HepG2 (cell line): Measurements from ENCODE around the gene KIF22. TPM values are rescaled to one million over a fixed set of nuclear protein-coding genes. Genes with fewer than 3 reads are reported as not detected.

Experiments
- BRD4 ChIP-seq: sonication (generic); formaldehyde crosslinking; IDR thresholded peaks from 2 replicates; pipeline ENCODE4 v1.4.0; 2020; ENCODE audit warnings: missing genetic modification reagents
- CREB1 ChIP-seq, 2 experiments: fragments of 450-650 bp in 1 of 2; IDR thresholded peaks; 2 replicates each; pipeline ENCODE4 v1.6.1; 2016 to 2017; ENCODE audit warnings: control low read depth in 1 of 2, mild to moderate bottlenecking in 1 of 2, missing compliant biosample characterization in 1 of 2, missing genetic modification characterization in 1 of 2
- DR1 ChIP-seq: sonication (generic); formaldehyde crosslinking; IDR thresholded peaks from 2 replicates; pipeline ENCODE4 v1.8.0; 2021; ENCODE audit warnings: mild to moderate bottlenecking, missing genetic modification reagents, inconsistent platforms
- FOSL1 ChIP-seq: sonication (generic); formaldehyde crosslinking; IDR thresholded peaks from 2 replicates; pipeline ENCODE4 v1.9.0; 2021; ENCODE audit warnings: missing genetic modification reagents, borderline replicate concordance
- JUN ChIP-seq: sonication (generic); formaldehyde crosslinking; IDR thresholded peaks from 2 replicates; pipeline ENCODE4 v1.4.0; 2020; ENCODE audit warnings: mild to moderate bottlenecking, missing genetic modification reagents
- KLF15 ChIP-seq: sonication (generic); formaldehyde crosslinking; IDR thresholded peaks from 2 replicates; pipeline ENCODE4 v1.8.1; 2023; ENCODE audit warnings: borderline replicate concordance, mild to moderate bottlenecking, inconsistent platforms, missing genetic modification reagents, mixed read lengths
- MYC ChIP-seq: sonication (generic); formaldehyde crosslinking; IDR thresholded peaks from 2 replicates; pipeline ENCODE4 v1.9.0; 2021; ENCODE audit warnings: missing genetic modification reagents, borderline replicate concordance
- NBN ChIP-seq: fragments of 450-650 bp; conservative IDR thresholded peaks from 2 replicates; pipeline ENCODE4 v1.6.1; 2017
- REST ChIP-seq, 2 experiments: IDR thresholded peaks; 2 replicates each; pipeline ENCODE4 v1.6.1; 2011 to 2012; ENCODE audit warnings: low read length in 2 of 2, borderline replicate concordance in 1 of 2, low read depth in 1 of 2, mild to moderate bottlenecking in 1 of 2, moderate library complexity in 1 of 2
- RFX1 ChIP-seq: fragments of 450-650 bp; IDR thresholded peaks from 2 replicates; pipeline ENCODE4 v1.6.1; 2017
- RNF2 ChIP-seq: fragments of 450-650 bp; conservative IDR thresholded peaks from 2 replicates; pipeline ENCODE4 v1.6.1; 2016; ENCODE audit warnings: low read depth
- SIN3A ChIP-seq: IDR thresholded peaks from 2 replicates; pipeline ENCODE4 v1.6.1; 2011; ENCODE audit warnings: low read depth, mild to moderate bottlenecking, control low read depth, low read length, borderline replicate concordance
- ZGPAT ChIP-seq: IDR thresholded peaks from 2 replicates; pipeline ENCODE4 v1.6.1; 2016; ENCODE audit warnings: mild to moderate bottlenecking
- ZNF33B ChIP-seq: sonication (generic); formaldehyde crosslinking; IDR thresholded peaks from 2 replicates; pipeline ENCODE4 v1.5.1; 2020; ENCODE audit warnings: mild to moderate bottlenecking, missing genetic modification reagents
- ZNF414 ChIP-seq: sonication (generic); formaldehyde crosslinking; IDR thresholded peaks from 2 replicates; pipeline ENCODE4 v1.5.0; 2020; ENCODE audit warnings: missing genetic modification reagents
- ZNF589 ChIP-seq: sonication (generic); formaldehyde crosslinking; conservative IDR thresholded peaks from 2 replicates; pipeline ENCODE4 v1.8.0; 2022; ENCODE audit warnings: mild to moderate bottlenecking, moderate library complexity, missing genetic modification reagents
- ZNF598 ChIP-seq: sonication (generic); formaldehyde crosslinking; IDR thresholded peaks from 2 replicates; pipeline ENCODE4 v1.5.1; 2020; ENCODE audit warnings: mild to moderate bottlenecking, missing genetic modification reagents, borderline replicate concordance
- ZNF687 ChIP-seq: sonication (generic); formaldehyde crosslinking; IDR thresholded peaks from 2 replicates; pipeline ENCODE4 v1.5.1; 2020; ENCODE audit warnings: mild to moderate bottlenecking, missing genetic modification reagents, moderate library complexity
- polyA plus RNA-seq, 8 experiments: library from polyadenylated mRNA; depleted of rRNA in 3 of 8; stranded (reverse) in 7 of 8; unstranded in 1 of 8; fragments of >200 nt; fragmentation: Illumina TruSeq in 4 of 8; extraction: Trizol in 4 of 8; gene quantifications; 2 replicates each; pipeline versions ENCODE4 v1.2.1 to v1.2.3, GENCODE V29; 2011 to 2016; ENCODE audit warnings: low read depth in 4 of 8, missing spikeins in 1 of 8, mixed read lengths in 1 of 8; ENCODE audit not compliant: insufficient read depth in 1 of 8
- total RNA-seq, 5 experiments: library from RNA; depleted of rRNA; stranded (reverse); fragments of >200 nt; fragmentation: Illumina TruSeq; extraction: Trizol; gene quantifications; 2 replicates each; pipeline ENCODE4 v1.2.3, GENCODE V29; 2016; ENCODE audit warnings: low read depth in 1 of 5

The KIF22 gene
- total and polyA plus RNA-seq, 2 of the 13 experiments (the other 11 are each of a cell fraction or from before 2014, with no cell fraction given), result 95.8 to 118 TPM

- peak; percentile 50; the same call in 1 of the 2 replicates for TF ChIP-seq KLF15 (CRISPR knock-in tag)
- no peak for TF ChIP-seq CREB1 (IDR thresholded peaks at IDR 0.05)
- peak; percentile 55 for TF ChIP-seq CREB1 (CRISPR knock-in tag; IDR thresholded peaks at IDR 0.05)
- TF ChIP-seq MYC, result peak; percentile 79; the same call in 1 of the 2 replicates
- TF ChIP-seq ZNF33B (CRISPR knock-in tag), result peak; percentile 44; the same call in 1 of the 2 replicates
- TF ChIP-seq RFX1, result no peak
- no peak for TF ChIP-seq NBN
- 0 out of 2 replicates have a peak, but pooled peaks have one; percentile 11 for TF ChIP-seq ZNF589
- TF ChIP-seq ZNF414 (CRISPR knock-in tag), result peak; percentile 85; the same call in 1 of the 2 replicates
- 0 out of 4 replicates have a peak, but pooled peaks of 1 of the 2 experiments have one; percentile 14 for TF ChIP-seq REST (IDR thresholded peaks at IDR 0.05; ENCODE audit: borderline replicate concordance in 1 of 2, low read depth in 1 of 2, low read length in 2 of 2)
- TF ChIP-seq ZGPAT, result peak; percentile 95
- TF ChIP-seq SIN3A, result 0 out of 2 replicates have a peak, but pooled peaks have one; percentile 21
- no peak; the same call in 1 of the 2 replicates for TF ChIP-seq DR1 (CRISPR knock-in tag)
- peak; percentile 98; the same call in 1 of the 2 replicates for TF ChIP-seq ZNF598 (CRISPR knock-in tag)
- no peak for TF ChIP-seq FOSL1 (CRISPR knock-in tag)
- no peak; the same call in 1 of the 2 replicates for TF ChIP-seq JUN (CRISPR knock-in tag)
- TF ChIP-seq BRD4, result peak; percentile 89; the same call in 1 of the 2 replicates
- TF ChIP-seq RNF2, result no peak
- TF ChIP-seq ZNF687, result peak; percentile 91
Measured at GRCh38 chr16:29765167-29766032, 25.2 kb upstream of the KIF22 start (continued).
